ENCODE results near the gene ERH. TPM values are rescaled to one million over a fixed set of nuclear protein-coding genes. Genes with fewer than 3 reads are reported as not detected.
A peak's percentile ranks its signal among the peaks of the same experiment; 100 is the strongest.

ERH gene
- total and polyA plus RNA-seq, 4 donors = 69.1 to 203 (median 138) TPM

GRCh38 chr14:69334576-69334975 is 63.5 kb downstream of the ERH start:
- Histone ChIP-seq H3K9me3 (ENCODE audit: control insufficient read depth in 4 of 4, insufficient read depth in 3 of 4, low read length in 3 of 4) (no peaks in the 10 kb centered on the region), H3K36me3 (ENCODE audit: control insufficient read depth in 4 of 4, insufficient read depth in 4 of 4, low read length in 4 of 4) (no peaks in the 10 kb centered on the region), H3K27me3 (ENCODE audit: control insufficient read depth in 3 of 3, insufficient read depth in 3 of 3, low read length in 2 of 3) (no peaks in the 10 kb centered on the region), H3K9ac (ENCODE audit: insufficient read depth in 1 of 2, low read length in 2 of 2) (no peak overlapping the region), H3K4me3 (no peak overlapping the region), H3K4me1 (ENCODE audit: control insufficient read depth in 5 of 5, insufficient read depth in 5 of 5, low read length in 5 of 5) (no peaks in the 10 kb centered on the region), H3K27ac (ENCODE audit: low read depth in 1 of 2, low read length in 1 of 2) (no peak overlapping the region)
- no peak for TF ChIP-seq CTCF (IDR thresholded peaks at IDR 0.05; ENCODE audit: control extremely low read depth, extremely low read depth)
- WGBS, 2 donors = 82 to 90% methylated on average over 6 of the region's 6 CpGs
- DNase-seq (no peak), ATAC-seq (ENCODE audit: insufficient read depth, low FRiP score) (no peak)

DNA sequence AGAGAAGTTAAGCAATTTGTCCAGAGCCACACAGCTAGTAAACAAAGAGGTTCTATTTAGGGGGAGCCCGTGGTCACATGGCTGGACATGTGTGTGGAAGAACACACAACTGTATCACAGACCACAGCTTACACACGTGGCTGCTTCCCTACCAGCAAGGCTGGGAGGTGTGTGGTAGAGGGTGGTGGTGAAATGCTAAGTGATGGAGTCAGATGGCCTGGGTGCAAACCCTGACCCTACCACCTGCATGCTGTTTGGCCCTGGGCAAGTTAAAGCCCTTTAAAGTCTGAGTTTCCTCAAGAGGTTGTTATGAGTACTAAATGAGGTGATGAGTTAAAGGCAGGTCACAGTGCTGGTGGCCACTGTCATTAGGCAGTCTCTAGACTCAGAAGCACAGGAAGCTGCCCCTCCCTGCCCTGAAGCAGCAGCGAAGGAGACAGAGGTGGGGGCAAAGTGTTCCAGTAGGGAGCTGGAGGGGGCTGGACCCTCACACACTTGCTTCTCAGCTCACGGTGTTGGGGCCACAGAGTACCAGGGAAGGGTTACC is 64.2 kb downstream of the ERH start:
- 62 to 66% methylated on average over 4 of the region's 4 CpGs for WGBS, 2 donors
- Histone ChIP-seq H3K9ac (ENCODE audit: insufficient read depth in 1 of 2, low read length in 2 of 2) (no peak overlapping the region), H3K27ac (ENCODE audit: low read depth in 1 of 2, low read length in 1 of 2) (no peak overlapping the region), H3K4me3 (no peak overlapping the region), H3K27me3 (ENCODE audit: control insufficient read depth in 3 of 3, insufficient read depth in 3 of 3, low read length in 2 of 3) (no peaks in the 10 kb centered on the region), H3K36me3 (ENCODE audit: control insufficient read depth in 4 of 4, insufficient read depth in 4 of 4, low read length in 4 of 4) (no peaks in the 10 kb centered on the region), H3K9me3 (ENCODE audit: control insufficient read depth in 4 of 4, insufficient read depth in 3 of 4, low read length in 3 of 4) (no peaks in the 10 kb centered on the region), H3K4me1 (ENCODE audit: control insufficient read depth in 5 of 5, insufficient read depth in 5 of 5, low read length in 5 of 5) (no peaks in the 10 kb centered on the region)
- no peak for TF ChIP-seq CTCF (IDR thresholded peaks at IDR 0.05; ENCODE audit: control extremely low read depth, extremely low read depth)
- ATAC-seq (ENCODE audit: insufficient read depth, low FRiP score) = no peak
- peak in 2 of 3 donors; percentile 11 to 31 for DNase-seq

- 80 to 86% methylated on average over 13 of the region's 13 CpGs for WGBS, 2 donors
- no peak for TF ChIP-seq CTCF (IDR thresholded peaks at IDR 0.05; ENCODE audit: control extremely low read depth, extremely low read depth)
- no peaks in the 10 kb centered on the region for H3K4me1 ChIP-seq (ENCODE audit: control insufficient read depth in 5 of 5, insufficient read depth in 5 of 5, low read length in 5 of 5)
- ATAC-seq (ENCODE audit: insufficient read depth, low FRiP score) (no peak), DNase-seq (no peak)
- no peaks in the 10 kb centered on the region for H3K36me3 ChIP-seq (ENCODE audit: control insufficient read depth in 4 of 4, insufficient read depth in 4 of 4, low read length in 4 of 4)
- H3K9ac ChIP-seq (ENCODE audit: insufficient read depth in 1 of 2, low read length in 2 of 2) = no peak overlapping the region
- H3K4me3 ChIP-seq = no peak overlapping the region
- no peak overlapping the region for H3K27ac ChIP-seq (ENCODE audit: low read depth in 1 of 2, low read length in 1 of 2)
- no peaks in the 10 kb centered on the region for H3K27me3 ChIP-seq (ENCODE audit: control insufficient read depth in 3 of 3, insufficient read depth in 3 of 3, low read length in 2 of 3)
- H3K9me3 ChIP-seq (ENCODE audit: control insufficient read depth in 4 of 4, insufficient read depth in 3 of 4, low read length in 3 of 4) = no peaks in the 10 kb centered on the region
These were observed 65.2 kb downstream of the ERH start for GRCh38 chr14:69332782-69333395.

DNA sequence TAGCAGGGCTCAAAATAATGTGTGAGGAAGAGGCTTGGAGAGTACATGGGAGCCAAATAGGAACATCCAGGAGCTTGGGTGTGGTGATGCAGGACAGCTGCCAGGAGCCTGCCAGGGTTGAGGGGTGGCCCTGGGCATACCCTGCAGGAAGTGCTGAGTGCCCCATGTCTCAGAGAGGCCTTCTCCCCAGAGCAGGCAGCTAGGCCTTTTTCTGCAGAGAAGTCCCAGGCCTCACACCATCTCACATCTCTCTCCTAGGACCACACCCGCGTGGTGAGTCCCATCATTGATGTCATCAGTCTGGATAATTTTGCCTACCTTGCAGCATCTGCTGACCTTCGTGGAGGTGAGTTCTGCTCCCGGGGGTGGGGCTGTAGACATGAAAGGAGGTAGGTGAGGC is 66.9 kb downstream of the ERH start:
- Histone ChIP-seq H3K9ac (ENCODE audit: insufficient read depth in 1 of 2, low read length in 2 of 2) (no peak overlapping the region), H3K4me1 (ENCODE audit: control insufficient read depth in 5 of 5, insufficient read depth in 5 of 5, low read length in 5 of 5) (no peaks in the 10 kb centered on the region), H3K9me3 (ENCODE audit: control insufficient read depth in 4 of 4, insufficient read depth in 3 of 4, low read length in 3 of 4) (peaks cover 0 to 2% (median 0%) of the 10 kb centered on the region in 4 donors), H3K4me3 (no peak overlapping the region), H3K27me3 (ENCODE audit: control insufficient read depth in 3 of 3, insufficient read depth in 3 of 3, low read length in 2 of 3) (no peaks in the 10 kb centered on the region), H3K27ac (ENCODE audit: low read depth in 1 of 2, low read length in 1 of 2) (no peak overlapping the region), H3K36me3 (ENCODE audit: control insufficient read depth in 4 of 4, insufficient read depth in 4 of 4, low read length in 4 of 4) (no peaks in the 10 kb centered on the region)
- TF ChIP-seq CTCF (IDR thresholded peaks at IDR 0.05; ENCODE audit: control extremely low read depth, extremely low read depth) = no peak
- WGBS, 2 donors = 82 to 86% methylated on average over 4 of the region's 4 CpGs
- ATAC-seq (ENCODE audit: insufficient read depth, low FRiP score) (no peak), DNase-seq (no peak)
